DOHH2 (cell line): Measurements from ENCODE around the gene TMEM63C.

ENCODE experiments used
- H3F3A ChIP-seq: fragments of 200-600 bp; sonication (generic), shearing (Covaris generic); 2 replicates; pipeline ENCODE4 v1.6.0; 2016; ENCODE audit warnings: antibody characterized with exemption, mild to moderate bottlenecking; ENCODE audit not compliant: control insufficient read depth, insufficient read depth
- H3K27ac ChIP-seq: fragments of 200-600 bp; sonication (generic); 2 replicates; pipeline ENCODE4 v1.5.1; 2014; ENCODE audit warnings: low read depth, mild to moderate bottlenecking, low read length, moderate library complexity
- H3K27me3 ChIP-seq: fragments of 200-600 bp; sonication (generic); 2 replicates; pipeline ENCODE4 v1.6.1; 2014; ENCODE audit warnings: mild to moderate bottlenecking, low read length, mixed read lengths; ENCODE audit not compliant: control insufficient read depth
- H3K36me3 ChIP-seq: fragments of 200-600 bp; sonication (generic); 2 replicates; pipeline ENCODE4 v1.6.1; 2014; ENCODE audit warnings: mild to moderate bottlenecking, low read length, moderate library complexity, mixed read lengths; ENCODE audit not compliant: control insufficient read depth
- H3K4me1 ChIP-seq: fragments of 200-600 bp; sonication (generic); 2 replicates; pipeline ENCODE4 v1.6.1; 2014; ENCODE audit warnings: mild to moderate bottlenecking, low read length, mixed read lengths; ENCODE audit not compliant: control insufficient read depth
- H3K4me2 ChIP-seq: fragments of 200-600 bp; sonication (generic); 2 replicates; pipeline ENCODE4 v1.6.0; 2014; ENCODE audit warnings: mild to moderate bottlenecking, low read length, moderate library complexity
- H3K4me3 ChIP-seq: fragments of 200-600 bp; sonication (generic); 2 replicates; pipeline ENCODE4 v1.5.1; 2014; ENCODE audit warnings: mild to moderate bottlenecking, low read length, mixed read lengths
- H3K79me2 ChIP-seq: fragments of 200-600 bp; sonication (generic); 2 replicates; pipeline ENCODE4 v1.6.1; 2014; ENCODE audit warnings: mild to moderate bottlenecking, low read length, mixed read lengths; ENCODE audit not compliant: control insufficient read depth
- H3K9me2 ChIP-seq: fragments of 200-600 bp; sonication (generic); replicated peaks from 2 replicates; pipeline ENCODE4 v1.6.1; 2014; ENCODE audit warnings: mild to moderate bottlenecking, low read length, mixed read lengths; ENCODE audit not compliant: control insufficient read depth
- H3K9me3 ChIP-seq: fragments of 200-600 bp; sonication (generic); 2 replicates; pipeline ENCODE4 v1.6.1; 2014; ENCODE audit warnings: antibody characterized with exemption, low read length, mixed read lengths; ENCODE audit not compliant: control insufficient read depth, insufficient read depth
- H4K20me1 ChIP-seq: fragments of 200-600 bp; sonication (generic); 2 replicates; pipeline ENCODE4 v1.6.0; 2014; ENCODE audit warnings: low read depth, mild to moderate bottlenecking, antibody characterized with exemption, low read length, moderate library complexity; ENCODE audit not compliant: control insufficient read depth, insufficient read depth
- EZH2phosphoT487 ChIP-seq: fragments of 200-600 bp; sonication (generic); IDR thresholded peaks from 2 replicates; pipeline ENCODE4 v1.6.1; 2017; ENCODE audit warnings: borderline replicate concordance, mild to moderate bottlenecking, antibody characterized with exemption, low read length, moderate library complexity, mixed read lengths
- TF ChIP-seq, protein P1 (sequence below): fragments of 200-600 bp; sonication (generic); IDR thresholded peaks from one replicate; pipeline ENCODE4 v1.5.1; 2014; ENCODE audit warnings: antibody characterized with exemption, mild to moderate bottlenecking, low read depth, low read length; ENCODE audit not compliant: poor library complexity, severe bottlenecking

Gene TMEM63C

DNA sequence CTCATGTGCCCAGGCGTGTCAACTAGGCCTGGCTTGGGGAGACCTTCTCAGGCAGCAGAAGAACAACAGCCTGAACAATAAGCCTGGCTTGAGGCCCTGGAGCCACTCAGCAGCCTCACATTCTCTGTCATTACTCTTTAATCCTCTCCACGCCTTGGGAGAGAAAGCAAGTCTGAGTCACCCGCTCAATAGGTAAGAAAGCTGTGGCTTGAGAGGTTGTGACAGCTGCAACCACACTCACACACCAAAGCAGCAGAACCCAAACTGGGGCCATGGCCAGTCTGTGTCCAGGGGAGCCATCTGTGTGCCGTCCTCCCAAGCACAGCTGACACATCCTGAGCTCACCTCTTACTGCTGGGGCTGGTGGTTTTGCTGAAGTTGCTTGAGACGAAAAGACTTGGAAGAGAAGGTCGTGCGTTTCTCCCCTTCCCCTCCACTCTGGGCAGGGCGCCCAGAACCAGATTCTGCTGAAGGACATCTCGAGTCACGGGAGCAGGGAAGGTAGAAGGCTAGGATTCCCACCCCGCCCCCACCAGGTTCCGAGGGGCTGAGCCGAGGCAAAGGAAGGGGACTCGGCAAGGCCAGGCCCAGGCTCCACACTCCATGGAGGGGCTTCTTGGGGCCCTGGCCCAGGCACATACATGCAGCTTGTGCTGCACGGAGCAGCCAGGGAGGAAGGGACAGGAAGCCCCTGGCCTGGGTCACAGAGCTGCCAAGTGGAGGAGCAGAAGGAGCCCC is 5.5 kb downstream of the TMEM63C start:
- Histone ChIP-seq H3F3A (peaks cover 3% of the 10 kb centered on the region; the same call in 1 of the 2 replicates), H3K27ac (no peak overlapping the region), H3K79me2 (no peaks in the 10 kb centered on the region), H3K9me3 (no peaks in the 10 kb centered on the region), H3K36me3 (no peaks in the 10 kb centered on the region), H3K4me1 (peaks cover 25% of the 10 kb centered on the region), H4K20me1 (no peaks in the 10 kb centered on the region), H3K27me3 (no peaks in the 10 kb centered on the region), H3K4me2 (no peak overlapping the region), H3K4me3 (no peak overlapping the region), H3K9me2 (no peaks in the 10 kb centered on the region)
- TF ChIP-seq, protein P1, sequence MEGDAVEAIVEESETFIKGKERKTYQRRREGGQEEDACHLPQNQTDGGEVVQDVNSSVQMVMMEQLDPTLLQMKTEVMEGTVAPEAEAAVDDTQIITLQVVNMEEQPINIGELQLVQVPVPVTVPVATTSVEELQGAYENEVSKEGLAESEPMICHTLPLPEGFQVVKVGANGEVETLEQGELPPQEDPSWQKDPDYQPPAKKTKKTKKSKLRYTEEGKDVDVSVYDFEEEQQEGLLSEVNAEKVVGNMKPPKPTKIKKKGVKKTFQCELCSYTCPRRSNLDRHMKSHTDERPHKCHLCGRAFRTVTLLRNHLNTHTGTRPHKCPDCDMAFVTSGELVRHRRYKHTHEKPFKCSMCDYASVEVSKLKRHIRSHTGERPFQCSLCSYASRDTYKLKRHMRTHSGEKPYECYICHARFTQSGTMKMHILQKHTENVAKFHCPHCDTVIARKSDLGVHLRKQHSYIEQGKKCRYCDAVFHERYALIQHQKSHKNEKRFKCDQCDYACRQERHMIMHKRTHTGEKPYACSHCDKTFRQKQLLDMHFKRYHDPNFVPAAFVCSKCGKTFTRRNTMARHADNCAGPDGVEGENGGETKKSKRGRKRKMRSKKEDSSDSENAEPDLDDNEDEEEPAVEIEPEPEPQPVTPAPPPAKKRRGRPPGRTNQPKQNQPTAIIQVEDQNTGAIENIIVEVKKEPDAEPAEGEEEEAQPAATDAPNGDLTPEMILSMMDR = no peak
- no peak for TF ChIP-seq EZH2phosphoT487

DNA sequence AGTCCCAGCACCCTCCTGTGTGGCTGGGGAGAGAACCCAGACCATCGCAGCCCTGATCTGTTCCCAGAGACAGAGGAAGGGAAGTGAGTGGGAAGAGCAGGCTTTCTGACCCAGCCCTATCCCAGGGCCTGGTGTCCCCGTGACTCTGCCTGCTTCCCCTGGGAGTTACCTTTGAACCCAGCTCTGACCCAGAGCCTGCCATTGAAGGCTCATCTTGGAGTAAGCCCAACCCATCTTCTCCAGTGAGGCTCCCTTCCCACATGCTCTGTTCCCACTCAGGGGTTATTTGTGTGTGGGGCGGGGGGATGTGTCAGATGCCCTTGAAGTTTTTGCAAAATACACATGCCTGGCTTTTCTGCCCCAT is 6.0 kb downstream of the TMEM63C start:
- no peaks in the 10 kb centered on the region for H3K36me3 ChIP-seq
- no peaks in the 10 kb centered on the region for H3K27me3 ChIP-seq
- H3F3A ChIP-seq = peaks cover 3% of the 10 kb centered on the region; the same call in 1 of the 2 replicates
- no peak overlapping the region for H3K4me3 ChIP-seq
- H3K9me3 ChIP-seq = no peaks in the 10 kb centered on the region
- H3K4me1 ChIP-seq = peaks cover 26% of the 10 kb centered on the region
- H4K20me1 ChIP-seq = no peaks in the 10 kb centered on the region
- TF ChIP-seq EZH2phosphoT487 = no peak
- TF ChIP-seq, protein P1 = no peak
- no peak overlapping the region for H3K27ac ChIP-seq
- H3K9me2 ChIP-seq = no peaks in the 10 kb centered on the region
- H3K4me2 ChIP-seq = no peak overlapping the region
- H3K79me2 ChIP-seq = no peaks in the 10 kb centered on the region

DNA sequence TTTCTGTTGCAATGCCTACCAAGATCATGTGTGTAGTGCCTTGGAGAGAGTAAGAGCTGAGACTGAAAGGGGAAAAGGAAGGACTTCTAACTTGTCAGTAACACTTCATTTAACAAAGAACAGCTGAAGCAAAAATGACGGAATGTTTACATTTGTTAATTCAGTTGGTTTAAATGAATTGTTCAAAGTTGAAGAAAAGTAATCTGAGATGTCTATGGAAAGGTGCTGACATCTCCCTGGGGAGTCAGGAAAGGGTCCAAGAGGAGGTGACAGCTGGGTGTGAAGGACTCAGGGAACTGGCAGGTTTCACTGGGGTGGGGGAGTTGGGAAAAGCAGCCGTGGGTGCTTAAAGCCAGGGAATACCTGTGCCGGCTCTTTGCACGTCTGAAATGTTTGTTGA is 7.9 kb downstream of the TMEM63C start:
- Histone ChIP-seq H4K20me1 (no peaks in the 10 kb centered on the region), H3K9me2 (no peaks in the 10 kb centered on the region), H3K9me3 (no peaks in the 10 kb centered on the region), H3K79me2 (no peaks in the 10 kb centered on the region), H3K36me3 (no peaks in the 10 kb centered on the region), H3K27me3 (no peaks in the 10 kb centered on the region), H3F3A (peaks cover 3% of the 10 kb centered on the region; the same call in 1 of the 2 replicates), H3K27ac (no peak overlapping the region), H3K4me2 (no peak overlapping the region), H3K4me3 (no peak overlapping the region), H3K4me1 (peaks cover 10% of the 10 kb centered on the region)
- TF ChIP-seq EZH2phosphoT487 = no peak
- TF ChIP-seq, protein P1 = no peak
